GM12878 (cell line): ENCODE results near the gene IL11. TPM values are rescaled to one million over a fixed set of nuclear protein-coding genes. Genes with fewer than 3 reads are reported as not detected.
A peak's percentile ranks its signal among the peaks of the same experiment; 100 is the strongest.

Experiments
- CBX5 ChIP-seq: sonication (generic); IDR thresholded peaks from 2 replicates; pipeline ENCODE4 v1.6.1; 2016; ENCODE audit warnings: low read depth, moderate library complexity, mild to moderate bottlenecking, inconsistent platforms
- CEBPB ChIP-seq, 2 experiments: fragments of 150-350 bp in 1 of 2; IDR thresholded peaks; 2 replicates each; pipeline ENCODE4 v1.6.1; 2012 to 2014; ENCODE audit warnings: low read depth in 2 of 2, low read length in 2 of 2, borderline replicate concordance in 1 of 2, inconsistent platforms in 1 of 2
- HDAC2 ChIP-seq: fragments of 200-600 bp; sonication (generic); IDR thresholded peaks from 2 replicates; pipeline ENCODE4 v1.6.1; 2017
- JUND ChIP-seq: IDR thresholded peaks from 2 replicates; pipeline ENCODE4 v1.6.1; 2012; ENCODE audit warnings: low read depth, mild to moderate bottlenecking, low read length, improper control_type of control experiment, moderate library complexity
- MEF2B ChIP-seq: fragments of 450-650 bp; IDR thresholded peaks from 2 replicates; pipeline ENCODE4 v1.6.1; 2018; ENCODE audit warnings: mild to moderate bottlenecking, moderate library complexity; ENCODE audit not compliant: partially characterized antibody, poor library complexity, severe bottlenecking
- MTA2 ChIP-seq: fragments of 450-650 bp; IDR thresholded peaks from 2 replicates; pipeline ENCODE4 v1.6.1; 2016; ENCODE audit warnings: low read depth, mild to moderate bottlenecking, moderate library complexity
- RAD21 ChIP-seq: IDR thresholded peaks from 2 replicates; pipeline ENCODE4 v1.6.1; 2011; ENCODE audit warnings: mild to moderate bottlenecking, low read depth, low read length, moderate library complexity; ENCODE audit not compliant: insufficient read depth
- SUPT20H ChIP-seq: IDR thresholded peaks from 2 replicates; pipeline ENCODE4 v1.6.1; 2011; ENCODE audit warnings: low read depth, mild to moderate bottlenecking, low read length, moderate library complexity, borderline replicate concordance; ENCODE audit not compliant: control insufficient read depth
- WRNIP1 ChIP-seq: IDR thresholded peaks from 2 replicates; pipeline ENCODE4 v1.6.1; 2011; ENCODE audit warnings: low read depth, low read length, improper control_type of control experiment, borderline replicate concordance
- polyA plus RNA-seq, 11 experiments: library from polyadenylated mRNA; depleted of rRNA in 4 of 11; unstranded in 6 of 11; stranded (reverse) in 5 of 11; fragments of >200 nt; fragmentation: Nextera tagmentation in 4 of 11; fragmentation: Illumina TruSeq in 1 of 11; extraction: Ambion mirVana in 4 of 11; extraction: Trizol in 1 of 11; gene quantifications; 1 replicate in 1 of 11; 2 replicates in 10 of 11; pipeline versions ENCODE4 v1.2.1 to v1.2.3, GENCODE V29; 2011 to 2016; ENCODE audit warnings: inconsistent platforms in 2 of 11, missing spikeins in 2 of 11, low read depth in 1 of 11
- total RNA-seq, 4 experiments: library from RNA; depleted of rRNA in 3 of 4; stranded (reverse); fragments of >200 nt in 3 of 4; fragmentation: Illumina TruSeq in 1 of 4; extraction: Trizol in 1 of 4; gene quantifications; 2 replicates each; pipeline versions ENCODE4 v1.2.1 to v1.2.3, GENCODE V29; 2013 to 2021
- TF ChIP-seq, protein P1 (sequence below): IDR thresholded peaks from 2 replicates; pipeline ENCODE4 v1.6.1; 2012; ENCODE audit warnings: mild to moderate bottlenecking, low read depth, low read length
- TF ChIP-seq, protein P2 (sequence below): IDR thresholded peaks from 2 replicates; pipeline ENCODE4 v1.6.1; 2012; ENCODE audit warnings: low read depth, low read length, improper control_type of control experiment
- TF ChIP-seq, protein P3 (sequence below): fragments of 450-650 bp; IDR thresholded peaks from 2 replicates; pipeline ENCODE4 v1.6.1; 2016; ENCODE audit warnings: mild to moderate bottlenecking
- TF ChIP-seq, protein P4 (sequence below): fragments of 450-650 bp; IDR thresholded peaks from 2 replicates; pipeline ENCODE4 v1.6.1; 2017; ENCODE audit warnings: mild to moderate bottlenecking
- TF ChIP-seq, protein P5 (sequence below): IDR thresholded peaks from 2 replicates; pipeline ENCODE4 v1.6.1; 2012; ENCODE audit warnings: low read length, inconsistent platforms
- TF ChIP-seq, protein P6 (sequence below): fragments of 450-650 bp; formaldehyde crosslinking; IDR thresholded peaks from 2 replicates; pipeline ENCODE4 v1.4.0; 2022; ENCODE audit warnings: mild to moderate bottlenecking, moderate library complexity

Gene IL11
- total and polyA plus RNA-seq, 10 of the 15 experiments (the other 5 are each of a cell fraction or from before 2014, with no cell fraction given): 0.15 TPM; not detected in 9

DNA sequence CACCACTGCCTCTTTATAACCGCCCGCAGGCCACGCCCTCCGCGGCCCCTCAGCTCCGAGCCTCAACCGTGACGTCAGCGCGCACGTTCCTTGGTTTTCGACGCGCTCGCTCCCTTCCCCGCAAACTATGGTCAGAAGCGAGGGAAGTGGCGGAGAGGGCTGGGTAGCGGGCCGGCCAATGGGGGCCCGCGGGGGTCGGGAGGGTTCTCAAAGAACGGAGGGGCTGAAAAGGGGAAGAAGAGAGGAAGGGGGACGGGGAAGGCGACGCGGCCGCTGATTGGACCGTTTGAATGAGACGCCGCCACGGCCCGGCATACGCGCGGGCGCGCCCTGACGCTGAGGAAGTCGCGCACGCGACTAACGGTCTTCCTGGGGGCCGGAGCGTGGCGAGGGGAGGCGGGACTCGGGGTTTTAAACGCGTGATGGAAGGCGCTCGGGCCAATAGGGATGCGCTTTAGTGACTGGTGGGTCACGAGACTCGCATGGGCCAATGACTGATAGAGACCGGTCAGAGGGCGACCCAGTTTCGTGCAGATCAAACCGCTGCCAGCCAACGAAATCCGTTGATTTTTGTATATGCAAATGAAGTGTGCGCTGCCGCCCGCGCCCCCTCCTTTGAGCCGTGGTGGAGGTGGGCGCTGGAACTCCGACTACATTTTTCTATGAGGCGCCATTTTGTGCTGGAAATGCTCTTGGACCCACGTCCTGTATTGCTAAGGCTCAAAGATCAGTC, 37.7 kb upstream of the IL11 start (continued):
- TF ChIP-seq CBX5: no peak
- 0 out of 2 replicates have a peak, but pooled peaks have one; percentile 33 for TF ChIP-seq WRNIP1
- TF ChIP-seq, protein P1, sequence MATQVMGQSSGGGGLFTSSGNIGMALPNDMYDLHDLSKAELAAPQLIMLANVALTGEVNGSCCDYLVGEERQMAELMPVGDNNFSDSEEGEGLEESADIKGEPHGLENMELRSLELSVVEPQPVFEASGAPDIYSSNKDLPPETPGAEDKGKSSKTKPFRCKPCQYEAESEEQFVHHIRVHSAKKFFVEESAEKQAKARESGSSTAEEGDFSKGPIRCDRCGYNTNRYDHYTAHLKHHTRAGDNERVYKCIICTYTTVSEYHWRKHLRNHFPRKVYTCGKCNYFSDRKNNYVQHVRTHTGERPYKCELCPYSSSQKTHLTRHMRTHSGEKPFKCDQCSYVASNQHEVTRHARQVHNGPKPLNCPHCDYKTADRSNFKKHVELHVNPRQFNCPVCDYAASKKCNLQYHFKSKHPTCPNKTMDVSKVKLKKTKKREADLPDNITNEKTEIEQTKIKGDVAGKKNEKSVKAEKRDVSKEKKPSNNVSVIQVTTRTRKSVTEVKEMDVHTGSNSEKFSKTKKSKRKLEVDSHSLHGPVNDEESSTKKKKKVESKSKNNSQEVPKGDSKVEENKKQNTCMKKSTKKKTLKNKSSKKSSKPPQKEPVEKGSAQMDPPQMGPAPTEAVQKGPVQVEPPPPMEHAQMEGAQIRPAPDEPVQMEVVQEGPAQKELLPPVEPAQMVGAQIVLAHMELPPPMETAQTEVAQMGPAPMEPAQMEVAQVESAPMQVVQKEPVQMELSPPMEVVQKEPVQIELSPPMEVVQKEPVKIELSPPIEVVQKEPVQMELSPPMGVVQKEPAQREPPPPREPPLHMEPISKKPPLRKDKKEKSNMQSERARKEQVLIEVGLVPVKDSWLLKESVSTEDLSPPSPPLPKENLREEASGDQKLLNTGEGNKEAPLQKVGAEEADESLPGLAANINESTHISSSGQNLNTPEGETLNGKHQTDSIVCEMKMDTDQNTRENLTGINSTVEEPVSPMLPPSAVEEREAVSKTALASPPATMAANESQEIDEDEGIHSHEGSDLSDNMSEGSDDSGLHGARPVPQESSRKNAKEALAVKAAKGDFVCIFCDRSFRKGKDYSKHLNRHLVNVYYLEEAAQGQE: no peak
- no peak for TF ChIP-seq RAD21
- TF ChIP-seq MTA2: 0 out of 2 replicates have a peak, but pooled peaks have one; percentile 6
- TF ChIP-seq HDAC2: no peak
- TF ChIP-seq, protein P2, sequence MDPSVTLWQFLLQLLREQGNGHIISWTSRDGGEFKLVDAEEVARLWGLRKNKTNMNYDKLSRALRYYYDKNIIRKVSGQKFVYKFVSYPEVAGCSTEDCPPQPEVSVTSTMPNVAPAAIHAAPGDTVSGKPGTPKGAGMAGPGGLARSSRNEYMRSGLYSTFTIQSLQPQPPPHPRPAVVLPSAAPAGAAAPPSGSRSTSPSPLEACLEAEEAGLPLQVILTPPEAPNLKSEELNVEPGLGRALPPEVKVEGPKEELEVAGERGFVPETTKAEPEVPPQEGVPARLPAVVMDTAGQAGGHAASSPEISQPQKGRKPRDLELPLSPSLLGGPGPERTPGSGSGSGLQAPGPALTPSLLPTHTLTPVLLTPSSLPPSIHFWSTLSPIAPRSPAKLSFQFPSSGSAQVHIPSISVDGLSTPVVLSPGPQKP: no peak
- TF ChIP-seq, protein P3, sequence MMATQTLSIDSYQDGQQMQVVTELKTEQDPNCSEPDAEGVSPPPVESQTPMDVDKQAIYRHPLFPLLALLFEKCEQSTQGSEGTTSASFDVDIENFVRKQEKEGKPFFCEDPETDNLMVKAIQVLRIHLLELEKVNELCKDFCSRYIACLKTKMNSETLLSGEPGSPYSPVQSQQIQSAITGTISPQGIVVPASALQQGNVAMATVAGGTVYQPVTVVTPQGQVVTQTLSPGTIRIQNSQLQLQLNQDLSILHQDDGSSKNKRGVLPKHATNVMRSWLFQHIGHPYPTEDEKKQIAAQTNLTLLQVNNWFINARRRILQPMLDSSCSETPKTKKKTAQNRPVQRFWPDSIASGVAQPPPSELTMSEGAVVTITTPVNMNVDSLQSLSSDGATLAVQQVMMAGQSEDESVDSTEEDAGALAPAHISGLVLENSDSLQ: peak; percentile 98
- TF ChIP-seq, protein P4, sequence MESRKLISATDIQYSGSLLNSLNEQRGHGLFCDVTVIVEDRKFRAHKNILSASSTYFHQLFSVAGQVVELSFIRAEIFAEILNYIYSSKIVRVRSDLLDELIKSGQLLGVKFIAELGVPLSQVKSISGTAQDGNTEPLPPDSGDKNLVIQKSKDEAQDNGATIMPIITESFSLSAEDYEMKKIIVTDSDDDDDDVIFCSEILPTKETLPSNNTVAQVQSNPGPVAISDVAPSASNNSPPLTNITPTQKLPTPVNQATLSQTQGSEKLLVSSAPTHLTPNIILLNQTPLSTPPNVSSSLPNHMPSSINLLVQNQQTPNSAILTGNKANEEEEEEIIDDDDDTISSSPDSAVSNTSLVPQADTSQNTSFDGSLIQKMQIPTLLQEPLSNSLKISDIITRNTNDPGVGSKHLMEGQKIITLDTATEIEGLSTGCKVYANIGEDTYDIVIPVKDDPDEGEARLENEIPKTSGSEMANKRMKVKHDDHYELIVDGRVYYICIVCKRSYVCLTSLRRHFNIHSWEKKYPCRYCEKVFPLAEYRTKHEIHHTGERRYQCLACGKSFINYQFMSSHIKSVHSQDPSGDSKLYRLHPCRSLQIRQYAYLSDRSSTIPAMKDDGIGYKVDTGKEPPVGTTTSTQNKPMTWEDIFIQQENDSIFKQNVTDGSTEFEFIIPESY: no peak
- TF ChIP-seq JUND: no peak; the same call in 1 of the 2 replicates
- TF ChIP-seq SUPT20H: no peak
- TF ChIP-seq, protein P5, sequence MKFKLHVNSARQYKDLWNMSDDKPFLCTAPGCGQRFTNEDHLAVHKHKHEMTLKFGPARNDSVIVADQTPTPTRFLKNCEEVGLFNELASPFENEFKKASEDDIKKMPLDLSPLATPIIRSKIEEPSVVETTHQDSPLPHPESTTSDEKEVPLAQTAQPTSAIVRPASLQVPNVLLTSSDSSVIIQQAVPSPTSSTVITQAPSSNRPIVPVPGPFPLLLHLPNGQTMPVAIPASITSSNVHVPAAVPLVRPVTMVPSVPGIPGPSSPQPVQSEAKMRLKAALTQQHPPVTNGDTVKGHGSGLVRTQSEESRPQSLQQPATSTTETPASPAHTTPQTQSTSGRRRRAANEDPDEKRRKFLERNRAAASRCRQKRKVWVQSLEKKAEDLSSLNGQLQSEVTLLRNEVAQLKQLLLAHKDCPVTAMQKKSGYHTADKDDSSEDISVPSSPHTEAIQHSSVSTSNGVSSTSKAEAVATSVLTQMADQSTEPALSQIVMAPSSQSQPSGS: no peak
- TF ChIP-seq MEF2B: peak; percentile 8
- no peak for TF ChIP-seq CEBPB (IDR thresholded peaks at IDR 0.05; ENCODE audit: borderline replicate concordance in 1 of 2, low read depth in 2 of 2, low read length in 2 of 2)
- TF ChIP-seq, protein P6, sequence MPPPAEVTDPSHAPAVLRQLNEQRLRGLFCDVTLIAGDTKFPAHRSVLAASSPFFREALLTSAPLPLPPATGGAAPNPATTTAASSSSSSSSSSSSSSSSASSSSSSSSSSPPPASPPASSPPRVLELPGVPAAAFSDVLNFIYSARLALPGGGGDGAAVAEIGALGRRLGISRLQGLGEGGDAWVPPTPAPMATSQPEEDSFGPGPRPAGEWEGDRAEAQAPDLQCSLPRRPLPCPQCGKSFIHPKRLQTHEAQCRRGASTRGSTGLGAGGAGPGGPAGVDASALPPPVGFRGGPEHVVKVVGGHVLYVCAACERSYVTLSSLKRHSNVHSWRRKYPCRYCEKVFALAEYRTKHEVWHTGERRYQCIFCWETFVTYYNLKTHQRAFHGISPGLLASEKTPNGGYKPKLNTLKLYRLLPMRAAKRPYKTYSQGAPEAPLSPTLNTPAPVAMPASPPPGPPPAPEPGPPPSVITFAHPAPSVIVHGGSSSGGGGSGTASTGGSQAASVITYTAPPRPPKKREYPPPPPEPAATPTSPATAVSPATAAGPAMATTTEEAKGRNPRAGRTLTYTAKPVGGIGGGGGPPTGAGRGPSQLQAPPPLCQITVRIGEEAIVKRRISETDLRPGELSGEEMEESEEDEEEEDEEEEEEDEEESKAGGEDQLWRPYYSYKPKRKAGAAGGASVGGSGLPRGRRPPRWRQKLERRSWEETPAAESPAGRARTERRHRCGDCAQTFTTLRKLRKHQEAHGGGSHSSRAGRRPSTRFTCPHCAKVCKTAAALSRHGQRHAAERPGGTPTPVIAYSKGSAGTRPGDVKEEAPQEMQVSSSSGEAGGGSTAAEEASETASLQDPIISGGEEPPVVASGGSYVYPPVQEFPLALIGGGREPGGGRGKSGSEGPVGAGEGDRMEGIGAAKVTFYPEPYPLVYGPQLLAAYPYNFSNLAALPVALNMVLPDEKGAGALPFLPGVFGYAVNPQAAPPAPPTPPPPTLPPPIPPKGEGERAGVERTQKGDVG (CRISPR knock-in tag): no peak
